H9 (cell line): ENCODE measurements around the gene OR10D3. TPM values are rescaled to one million over a fixed set of nuclear protein-coding genes. Genes with fewer than 3 reads are reported as not detected.

Experiments used
- DNase-seq: peaks from one replicate; pipeline ENCODE4 v3.0.0-alpha.2; 2017
- H2AFZ ChIP-seq: one replicate; pipeline ENCODE4 v1.6.1; 2013; ENCODE audit warnings: mild to moderate bottlenecking, low read length, control low read depth, moderate library complexity
- H2AK5ac ChIP-seq: 2 replicates; pipeline ENCODE4 v1.6.1; 2013; ENCODE audit warnings: low read length, control low read depth, mixed read lengths; ENCODE audit not compliant: insufficient read length
- H2BK120ac ChIP-seq: one replicate; pipeline ENCODE4 v1.6.1; 2013; ENCODE audit warnings: low read depth, mild to moderate bottlenecking, low read length, control low read depth, inconsistent platforms; ENCODE audit not compliant: poor library complexity, severe bottlenecking
- H2BK12ac ChIP-seq: 2 replicates; pipeline ENCODE4 v1.6.1; 2013; ENCODE audit warnings: low read length, control low read depth, mixed read lengths, low read depth; ENCODE audit not compliant: insufficient read length
- H2BK15ac ChIP-seq: 2 replicates; pipeline ENCODE4 v1.6.1; 2013; ENCODE audit warnings: low read depth, low read length, control low read depth
- H2BK20ac ChIP-seq: one replicate; pipeline ENCODE4 v1.6.1; 2013; ENCODE audit warnings: low read depth, mild to moderate bottlenecking, low read length, control low read depth, inconsistent platforms; ENCODE audit not compliant: poor library complexity, severe bottlenecking
- H2BK5ac ChIP-seq: 2 replicates; pipeline ENCODE4 v1.6.1; 2013; ENCODE audit warnings: low read length, control low read depth, mixed read lengths; ENCODE audit not compliant: insufficient read length
- H3K14ac ChIP-seq: 2 replicates; pipeline ENCODE4 v1.6.1; 2013; ENCODE audit warnings: low read length, control low read depth; ENCODE audit not compliant: insufficient read depth
- H3K18ac ChIP-seq: 2 replicates; pipeline ENCODE4 v1.6.1; 2013; ENCODE audit warnings: low read depth, mild to moderate bottlenecking, mixed read lengths, low read length, control low read depth; ENCODE audit not compliant: insufficient read length
- H3K23ac ChIP-seq: 2 replicates; pipeline ENCODE4 v1.6.1; 2013; ENCODE audit warnings: low read length, control low read depth, mixed read lengths, low read depth; ENCODE audit not compliant: insufficient read length
- H3K23me2 ChIP-seq: 2 replicates; pipeline ENCODE4 v1.6.1; 2013; ENCODE audit warnings: low read depth, mild to moderate bottlenecking, mixed read lengths, low read length, control low read depth; ENCODE audit not compliant: insufficient read length, poor library complexity, severe bottlenecking
- H3K27ac ChIP-seq: 2 replicates; pipeline ENCODE4 v1.5.1; 2013; ENCODE audit warnings: low read length, control low read depth, mixed read lengths, low read depth; ENCODE audit not compliant: insufficient read length
- H3K27me3 ChIP-seq: 2 replicates; pipeline ENCODE4 v1.6.1; 2013; ENCODE audit warnings: low read length, control low read depth, inconsistent platforms; ENCODE audit not compliant: insufficient read depth
- H3K4ac ChIP-seq: 2 replicates; pipeline ENCODE4 v1.6.1; 2013; ENCODE audit warnings: low read depth, mild to moderate bottlenecking, control low read depth, inconsistent platforms, low read length, moderate library complexity
- H3K4me1 ChIP-seq: 2 replicates; pipeline ENCODE4 v1.6.1; 2013; ENCODE audit warnings: low read length, control low read depth, inconsistent platforms; ENCODE audit not compliant: insufficient read depth
- H3K4me2 ChIP-seq: 2 replicates; pipeline ENCODE4 v1.6.1; 2013; ENCODE audit warnings: low read length, control low read depth, mixed read lengths; ENCODE audit not compliant: insufficient read length, insufficient read depth
- H3K56ac ChIP-seq: 2 replicates; pipeline ENCODE4 v1.6.1; 2013; ENCODE audit warnings: low read depth, mild to moderate bottlenecking, mixed read lengths, low read length, control low read depth; ENCODE audit not compliant: insufficient read length
- H3K79me1 ChIP-seq: 2 replicates; pipeline ENCODE4 v1.6.1; 2013; ENCODE audit warnings: low read depth, mild to moderate bottlenecking, moderate library complexity, low read length, control low read depth, inconsistent platforms; ENCODE audit not compliant: insufficient read depth, poor library complexity, severe bottlenecking
- H3K79me2 ChIP-seq: 2 replicates; pipeline ENCODE4 v1.6.1; 2013; ENCODE audit warnings: low read length, control low read depth, inconsistent platforms; ENCODE audit not compliant: insufficient read depth
- H3K9ac ChIP-seq: 2 replicates; pipeline ENCODE4 v1.6.1; 2013; ENCODE audit warnings: low read length, control low read depth, mixed read lengths; ENCODE audit not compliant: insufficient read length; ENCODE audit errors: extremely low read depth
- H3K9me3 ChIP-seq: one replicate; pipeline ENCODE4 v1.6.1; 2013; ENCODE audit warnings: low read depth, low read length, inconsistent platforms; ENCODE audit not compliant: control insufficient read depth
- H3T11ph ChIP-seq: one replicate; pipeline ENCODE4 v1.6.1; 2013; ENCODE audit warnings: mild to moderate bottlenecking, low read length, control low read depth, inconsistent platforms
- H4K20me1 ChIP-seq: one replicate; pipeline ENCODE4 v1.6.1; 2013; ENCODE audit not compliant: control insufficient read depth, insufficient read length, insufficient read depth
- H4K5ac ChIP-seq: 2 replicates; pipeline ENCODE4 v1.6.1; 2013; ENCODE audit warnings: low read depth, mild to moderate bottlenecking, mixed read lengths, low read length, control low read depth; ENCODE audit not compliant: insufficient read length
- H4K8ac ChIP-seq: replicated peaks from 2 replicates; pipeline ENCODE4 v1.6.1; 2013; ENCODE audit warnings: low read length, control low read depth, mixed read lengths, low read depth; ENCODE audit not compliant: insufficient read length
- H4K91ac ChIP-seq: 2 replicates; pipeline ENCODE4 v1.6.1; 2013; ENCODE audit warnings: low read depth, mild to moderate bottlenecking, moderate library complexity, mixed read lengths, low read length, control low read depth; ENCODE audit not compliant: insufficient read length
- H3K27ac Mint-ChIP-seq, 3 experiments: 2 replicates in 2 of 3; 3 replicates in 1 of 3; pipeline ENCODE4 v1.8.0; 2020 to 2021; ENCODE audit warnings: mixed read lengths in 3 of 3, mild to moderate bottlenecking in 1 of 3, moderate library complexity in 1 of 3
- H3K27me3 Mint-ChIP-seq: 2 replicates; pipeline ENCODE4 v1.8.0; 2021; ENCODE audit warnings: low read depth, mild to moderate bottlenecking, moderate library complexity, mixed read lengths
- H3K36me3 Mint-ChIP-seq, 3 experiments: 2 replicates in 2 of 3; 3 replicates in 1 of 3; pipeline ENCODE4 v1.8.0; 2020 to 2021; ENCODE audit warnings: low read depth in 3 of 3, mixed read lengths in 3 of 3; ENCODE audit not compliant: insufficient read depth in 1 of 3
- H3K4me1 Mint-ChIP-seq, 2 experiments: 2 replicates each; pipeline ENCODE4 v1.8.0; 2020; ENCODE audit warnings: mixed read lengths in 2 of 2
- H3K4me3 Mint-ChIP-seq, 2 experiments: 2 replicates in 1 of 2; 3 replicates in 1 of 2; pipeline ENCODE4 v1.8.0; 2020 to 2021; ENCODE audit warnings: mild to moderate bottlenecking in 2 of 2, mixed read lengths in 2 of 2, moderate library complexity in 1 of 2
- H3K9me3 Mint-ChIP-seq, 2 experiments: 2 replicates in 1 of 2; 3 replicates in 1 of 2; pipeline ENCODE4 v1.8.0; 2020; ENCODE audit warnings: mild to moderate bottlenecking in 2 of 2, mixed read lengths in 2 of 2, moderate library complexity in 1 of 2
- WGBS: extraction: QIAGEN DNeasy Blood & Tissue Kit; methylation state at CpG from one replicate; pipeline ENCODE4 v1.1.7; 2013; ENCODE audit warnings: missing lambda C conversion rate, low lambda C conversion rate, mixed read lengths; ENCODE audit not compliant: insufficient read length; ENCODE audit errors: extremely low coverage; 5-methylcytosine and 5-hydroxymethylcytosine counted together
- total RNA-seq: library from RNA; stranded (reverse); gene quantifications from 2 replicates; pipeline ENCODE4 v1.2.1, GENCODE V29; 2021
- TF ChIP-seq, protein P1 (sequence below): fragments of 200-600 bp; sonication (generic); conservative IDR thresholded peaks from 3 replicates; pipeline ENCODE4 v1.8.0; 2021; ENCODE audit warnings: antibody characterized with exemption, mild to moderate bottlenecking

OR10D3 gene
- total RNA-seq, 1 experiment from 2014 or later, result not detected

DNA sequence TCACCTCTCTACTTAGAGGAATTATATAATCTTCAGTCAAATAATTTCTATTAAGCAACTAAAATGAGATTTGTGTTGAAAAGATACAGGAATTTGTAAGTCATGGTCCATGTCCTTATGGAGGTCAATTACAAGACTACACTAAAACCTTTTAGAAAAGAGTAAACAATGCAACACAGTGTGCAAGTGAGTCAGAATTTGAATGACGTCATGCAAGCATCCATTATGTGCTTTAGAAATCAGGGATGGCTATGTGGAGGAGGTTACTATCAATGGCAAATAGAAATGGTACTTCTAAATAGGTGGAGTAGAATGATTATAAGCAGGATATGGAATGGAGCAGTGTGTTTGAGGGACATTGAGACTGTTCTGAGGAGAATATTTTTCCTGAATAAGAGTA lies 16.6 kb downstream of the OR10D3 start:
- Histone ChIP-seq H3K79me1 (no peaks in the 10 kb centered on the region), H2AFZ (no peak overlapping the region), H3K14ac (no peak overlapping the region), H3K4me1 (peaks cover 3% of the 10 kb centered on the region; the same call in 1 of the 2 replicates), H2BK120ac (no peak overlapping the region), H3K27me3 (no peaks in the 10 kb centered on the region), H2AK5ac (no peak overlapping the region), H3K23ac (no peak overlapping the region), H3K9me3 (no peaks in the 10 kb centered on the region), H2BK20ac (no peak overlapping the region), H3K79me2 (no peaks in the 10 kb centered on the region), H3K4me2 (no peak overlapping the region), H3K23me2 (no peaks in the 10 kb centered on the region), H4K5ac (no peak overlapping the region), H3K18ac (no peak overlapping the region), H3T11ph (no peak overlapping the region), H3K56ac (no peak overlapping the region), H4K91ac (no peak overlapping the region), H2BK12ac (no peak overlapping the region), H4K8ac (no peak overlapping the region), H4K20me1 (no peaks in the 10 kb centered on the region), H2BK15ac (no peak overlapping the region), H3K9ac (no peak overlapping the region), H3K27ac (no peak overlapping the region), H3K4ac (no peak overlapping the region), H2BK5ac (no peak overlapping the region)
- no CpG with 5 or more reads among the region's 1 CpG for WGBS
- Mint-ChIP-seq H3K27me3 (no peaks in the 10 kb centered on the region; the same call in 1 of the 2 replicates), H3K9me3 (peaks cover 0 to 2% of the 10 kb centered on the region in 2 experiments; a peak in 1 of 5 replicates), H3K4me1 (peaks cover 0 to 4% of the 10 kb centered on the region in 2 experiments; a peak in 2 of 4 replicates), H3K36me3 (0 out of 7 replicates have a peak, but pooled peaks cover 0 to 2% (median 0%) of the 10 kb centered on the region in 3 experiments), H3K4me3 (no peak overlapping the region), H3K27ac (no peak overlapping the region)
- DNase-seq, result no peak
- TF ChIP-seq, protein P1, sequence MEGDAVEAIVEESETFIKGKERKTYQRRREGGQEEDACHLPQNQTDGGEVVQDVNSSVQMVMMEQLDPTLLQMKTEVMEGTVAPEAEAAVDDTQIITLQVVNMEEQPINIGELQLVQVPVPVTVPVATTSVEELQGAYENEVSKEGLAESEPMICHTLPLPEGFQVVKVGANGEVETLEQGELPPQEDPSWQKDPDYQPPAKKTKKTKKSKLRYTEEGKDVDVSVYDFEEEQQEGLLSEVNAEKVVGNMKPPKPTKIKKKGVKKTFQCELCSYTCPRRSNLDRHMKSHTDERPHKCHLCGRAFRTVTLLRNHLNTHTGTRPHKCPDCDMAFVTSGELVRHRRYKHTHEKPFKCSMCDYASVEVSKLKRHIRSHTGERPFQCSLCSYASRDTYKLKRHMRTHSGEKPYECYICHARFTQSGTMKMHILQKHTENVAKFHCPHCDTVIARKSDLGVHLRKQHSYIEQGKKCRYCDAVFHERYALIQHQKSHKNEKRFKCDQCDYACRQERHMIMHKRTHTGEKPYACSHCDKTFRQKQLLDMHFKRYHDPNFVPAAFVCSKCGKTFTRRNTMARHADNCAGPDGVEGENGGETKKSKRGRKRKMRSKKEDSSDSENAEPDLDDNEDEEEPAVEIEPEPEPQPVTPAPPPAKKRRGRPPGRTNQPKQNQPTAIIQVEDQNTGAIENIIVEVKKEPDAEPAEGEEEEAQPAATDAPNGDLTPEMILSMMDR, result no peak
